ENCODE results near the gene TOP3B. TPM values are rescaled to one million over a fixed set of nuclear protein-coding genes. Genes with fewer than 3 reads are reported as not detected.

TOP3B gene
- total RNA-seq, 1 experiment from 2014 or later = 29.1 TPM

- intact Hi-C loops (cut with micrococcal nuclease; ENCODE audit: unreplicated experiment) = no loop called here
- ATAC-seq (no peak), DNase-seq (ENCODE audit: low read depth, low spot score) (no peak)
- no peaks in the 10 kb centered on the region for H3K36me3 ChIP-seq (ENCODE audit: control insufficient read depth, insufficient read depth, low read length)
- TF ChIP-seq CTCF (IDR thresholded peaks at IDR 0.05) = no peak
- no peaks in the 10 kb centered on the region; the same call in 1 of the 2 replicates for H3K4me1 ChIP-seq (ENCODE audit: control insufficient read depth, insufficient read depth, low read length)
- no peaks in the 10 kb centered on the region for H3K27me3 ChIP-seq (ENCODE audit: control insufficient read depth, insufficient read depth, low read length)
- H3K27ac ChIP-seq (ENCODE audit: low read length) = no peak overlapping the region
- in situ Hi-C loops (cut with HindIII; ENCODE audit: low pct_unique_long_range_greater_than_20kb, low sequenced_read_pairs) = no loop called here
- ChIA-PET CTCF (no interaction called here), POLR2A (no interaction called here)
- H3K4me3 ChIP-seq (ENCODE audit: low read depth in 2 of 2, low read length in 2 of 2) = no peak overlapping the region
- no TSS peak for BruUV-seq (replicated peaks)
- H3K9me3 ChIP-seq (ENCODE audit: control insufficient read depth, insufficient read depth, low read depth, low read length) = no peaks in the 10 kb centered on the region
These were observed 62.9 kb downstream of the TOP3B start for GRCh38 chr22:21919526-21920307.

DNA sequence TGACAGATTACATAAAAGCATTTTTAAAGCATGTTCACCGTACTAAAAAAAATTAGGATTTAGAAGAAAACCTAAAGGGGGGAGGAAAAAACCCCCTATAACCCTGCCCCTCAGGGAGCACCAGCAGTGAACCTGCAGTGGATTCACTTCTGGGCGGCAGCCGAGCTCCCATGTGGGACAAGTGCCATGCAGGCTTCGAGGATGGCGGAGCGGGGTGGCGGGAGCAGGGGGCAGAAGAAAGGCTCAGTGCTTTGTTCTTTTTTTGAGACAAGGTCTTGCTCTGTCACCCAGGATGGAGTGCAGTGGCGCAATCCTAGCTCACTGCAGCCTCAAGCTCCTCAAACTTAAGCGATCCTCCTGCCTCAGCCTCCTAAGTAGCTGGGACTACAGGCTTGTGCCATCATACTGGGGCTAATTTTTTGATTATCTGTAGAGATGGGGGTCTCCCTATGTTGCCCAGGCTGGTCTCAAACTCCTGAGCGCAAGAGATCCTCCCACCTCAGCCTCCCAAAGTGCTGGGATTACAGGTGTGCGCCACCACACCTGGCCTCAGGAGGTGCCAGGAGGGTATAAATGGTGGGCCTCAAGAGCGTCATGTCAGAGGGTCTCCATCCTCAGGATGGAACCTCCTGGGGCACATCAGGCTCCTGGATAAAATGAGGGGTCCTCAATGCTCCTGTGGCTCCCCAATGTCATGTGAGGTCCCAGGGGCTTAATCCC is 64.0 kb downstream of the TOP3B start:
- no peaks in the 10 kb centered on the region; the same call in 1 of the 2 replicates for H3K4me1 ChIP-seq (ENCODE audit: control insufficient read depth, insufficient read depth, low read length)
- ATAC-seq (no peak), DNase-seq (ENCODE audit: low read depth, low spot score) (no peak)
- no peak overlapping the region for H3K27ac ChIP-seq (ENCODE audit: low read length)
- H3K9me3 ChIP-seq (ENCODE audit: control insufficient read depth, insufficient read depth, low read depth, low read length) = no peaks in the 10 kb centered on the region
- in situ Hi-C loops (cut with HindIII; ENCODE audit: low pct_unique_long_range_greater_than_20kb, low sequenced_read_pairs) = no loop called here
- intact Hi-C loops (cut with micrococcal nuclease; ENCODE audit: unreplicated experiment) = no loop called here
- no peak overlapping the region for H3K4me3 ChIP-seq (ENCODE audit: low read depth in 2 of 2, low read length in 2 of 2)
- POLR2A ChIA-PET = no interaction called here
- H3K27me3 ChIP-seq (ENCODE audit: control insufficient read depth, insufficient read depth, low read length) = no peaks in the 10 kb centered on the region
- no peaks in the 10 kb centered on the region for H3K36me3 ChIP-seq (ENCODE audit: control insufficient read depth, insufficient read depth, low read length)
- no TSS peak for BruUV-seq (replicated peaks)
- CTCF ChIA-PET = no interaction called here
- TF ChIP-seq REST (IDR thresholded peaks at IDR 0.05; ENCODE audit: insufficient read depth in 1 of 2, low read depth in 2 of 2, low read length in 1 of 2) (no peak), SIN3A (IDR thresholded peaks at IDR 0.05; ENCODE audit: borderline replicate concordance, insufficient read depth, low read depth, low read length) (no peak), TCF7L2 (IDR thresholded peaks at IDR 0.05; ENCODE audit: low read depth, low read length) (no peak), CTCF (IDR thresholded peaks at IDR 0.05) (no peak), POLR2AphosphoS5 (IDR thresholded peaks at IDR 0.05; ENCODE audit: low read depth, low read length) (no peak)
